ENCODE measurements around the gene PRKCE.

Gene PRKCE

GRCh38 chr2:45651415-45652089, at the start of gene PRKCE:
PRKCE (plus strand) TSS chr2:45651675.
- no peaks in the 10 kb centered on the region for H3K36me3 Mint-ChIP-seq
- peak within 1 kb of the TSS; percentile 88 for H3K27ac Mint-ChIP-seq
- ATAC-seq = peak; percentile 63

GRCh38 chr2:45602624-45603023, 48.9 kb upstream of the PRKCE start:
- H3K4me1 Mint-ChIP-seq = peaks cover 21% of the 10 kb centered on the region
- H3K9me3 Mint-ChIP-seq = no peaks in the 10 kb centered on the region
- H3K27me3 Mint-ChIP-seq = no peaks in the 10 kb centered on the region
- no peak overlapping the region for H3K4me3 Mint-ChIP-seq
- H3K27ac Mint-ChIP-seq = peak overlapping the region; percentile 36
- ATAC-seq = peak; percentile 63
- H3K36me3 Mint-ChIP-seq = peaks cover 57% of the 10 kb centered on the region

More at GRCh38 chr2:45651415-45652089, at the start of gene PRKCE:
- Mint-ChIP-seq H3K4me3 (peak within 1 kb of the TSS; percentile 88), H3K9me3 (no peaks in the 10 kb centered on the region), H3K27me3 (no peaks in the 10 kb centered on the region), H3K4me1 (peaks cover 45% of the 10 kb centered on the region)

GRCh38 chr2:45605116-45605515, 46.4 kb upstream of the PRKCE start:
- H3K9me3 Mint-ChIP-seq = no peaks in the 10 kb centered on the region
- H3K36me3 Mint-ChIP-seq = peaks cover 37% of the 10 kb centered on the region
- no peaks in the 10 kb centered on the region for H3K27me3 Mint-ChIP-seq
- no peak overlapping the region for H3K4me3 Mint-ChIP-seq
- H3K4me1 Mint-ChIP-seq = peaks cover 44% of the 10 kb centered on the region
- H3K27ac Mint-ChIP-seq = no peak overlapping the region
- ATAC-seq = no peak

GRCh38 chr2:45606796-45607195, 44.7 kb upstream of the PRKCE start:
- Mint-ChIP-seq H3K27ac (no peak overlapping the region), H3K4me3 (no peak overlapping the region), H3K36me3 (peaks cover 22% of the 10 kb centered on the region), H3K9me3 (no peaks in the 10 kb centered on the region), H3K27me3 (no peaks in the 10 kb centered on the region), H3K4me1 (peaks cover 55% of the 10 kb centered on the region)
- no peak for ATAC-seq

DNA sequence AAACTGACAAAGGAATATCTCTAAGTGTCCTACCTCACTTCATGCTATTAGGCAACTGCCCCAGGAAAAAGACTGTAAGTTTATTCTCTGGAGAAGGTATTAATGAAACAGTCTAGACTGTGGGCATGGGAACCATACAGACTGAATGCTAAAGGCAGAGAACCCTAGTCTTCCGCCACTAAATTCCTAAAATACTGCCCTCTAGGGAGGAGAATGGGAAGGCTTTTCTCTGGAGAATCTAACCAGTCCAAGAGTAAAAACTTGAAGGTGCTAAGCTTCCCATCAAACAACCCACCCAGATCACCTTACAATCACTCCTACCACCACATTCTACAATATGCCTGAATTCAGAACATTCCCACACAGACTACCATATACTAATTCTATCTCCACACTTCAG, 43.8 kb upstream of the PRKCE start:
- Mint-ChIP-seq H3K4me1 (peaks cover 55% of the 10 kb centered on the region), H3K4me3 (no peak overlapping the region), H3K27ac (no peak overlapping the region), H3K9me3 (no peaks in the 10 kb centered on the region), H3K36me3 (peaks cover 18% of the 10 kb centered on the region), H3K27me3 (no peaks in the 10 kb centered on the region)
- ATAC-seq = no peak

- peaks cover 41% of the 10 kb centered on the region for H3K4me1 Mint-ChIP-seq
- peak overlapping the region; percentile 97 for H3K4me3 Mint-ChIP-seq
- no peaks in the 10 kb centered on the region for H3K27me3 Mint-ChIP-seq
- H3K27ac Mint-ChIP-seq = peak overlapping the region; percentile 93
- H3K36me3 Mint-ChIP-seq = no peaks in the 10 kb centered on the region
- no peaks in the 10 kb centered on the region for H3K9me3 Mint-ChIP-seq
- ATAC-seq = peak; percentile 81
These were observed 41.0 kb upstream of the PRKCE start for GRCh38 chr2:45610281-45611019.

GRCh38 chr2:45611020-45611859, 40.2 kb upstream of the PRKCE start, which contains the start of gene SRBD1:
SRBD1 (minus strand) TSS chr2:45611267; CDS start chr2:45605441, 5,826 bp downstream.
- ATAC-seq = peak; percentile 97
- Mint-ChIP-seq H3K9me3 (no peaks in the 10 kb centered on the region), H3K27me3 (no peaks in the 10 kb centered on the region), H3K4me1 (peaks cover 41% of the 10 kb centered on the region), H3K36me3 (no peaks in the 10 kb centered on the region), H3K4me3 (peak within 1 kb of the TSS; percentile 97), H3K27ac (peak within 1 kb of the TSS; percentile 93)

GRCh38 chr2:45612285-45612684, 39.2 kb upstream of the PRKCE start:
- peak overlapping the region; percentile 93 for H3K27ac Mint-ChIP-seq
- ATAC-seq = no peak
- H3K36me3 Mint-ChIP-seq = no peaks in the 10 kb centered on the region
- H3K9me3 Mint-ChIP-seq = no peaks in the 10 kb centered on the region
- H3K4me3 Mint-ChIP-seq = no peak overlapping the region
- H3K27me3 Mint-ChIP-seq = no peaks in the 10 kb centered on the region
- peaks cover 41% of the 10 kb centered on the region for H3K4me1 Mint-ChIP-seq

DNA sequence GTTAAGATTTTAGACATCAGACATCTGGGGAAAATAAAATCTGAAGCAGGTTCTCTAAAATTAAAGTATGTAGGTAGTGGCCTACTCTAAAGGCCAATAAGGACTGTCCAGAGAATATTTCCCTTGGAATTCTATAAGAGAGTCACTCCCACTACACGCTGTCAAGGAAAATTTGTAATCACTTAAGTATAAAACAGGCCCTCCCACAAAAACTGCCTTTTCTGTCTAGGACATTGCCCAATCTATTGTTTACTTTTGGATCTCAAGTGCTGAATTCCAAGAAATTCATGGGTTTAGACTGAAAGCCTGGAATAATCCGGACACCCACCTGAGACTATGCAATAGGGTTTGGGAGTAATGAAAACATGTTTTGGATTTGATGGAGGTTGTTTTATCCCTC, 38.7 kb upstream of the PRKCE start:
- Mint-ChIP-seq H3K27me3 (no peaks in the 10 kb centered on the region), H3K4me3 (no peak overlapping the region), H3K9me3 (no peaks in the 10 kb centered on the region), H3K36me3 (no peaks in the 10 kb centered on the region), H3K4me1 (peaks cover 38% of the 10 kb centered on the region), H3K27ac (no peak overlapping the region)
- ATAC-seq = no peak

- H3K9me3 Mint-ChIP-seq = no peaks in the 10 kb centered on the region
- H3K4me1 Mint-ChIP-seq = peaks cover 24% of the 10 kb centered on the region
- peaks cover 1% of the 10 kb centered on the region for H3K27me3 Mint-ChIP-seq
- no peaks in the 10 kb centered on the region for H3K36me3 Mint-ChIP-seq
- no peak overlapping the region for H3K4me3 Mint-ChIP-seq
- no peak overlapping the region for H3K27ac Mint-ChIP-seq
- ATAC-seq = no peak
These were observed 37.1 kb upstream of the PRKCE start for GRCh38 chr2:45614330-45614729.

- H3K4me3 Mint-ChIP-seq = no peak overlapping the region
- no peaks in the 10 kb centered on the region for H3K9me3 Mint-ChIP-seq
- peaks cover 8% of the 10 kb centered on the region for H3K27me3 Mint-ChIP-seq
- H3K4me1 Mint-ChIP-seq = peaks cover 18% of the 10 kb centered on the region
- H3K36me3 Mint-ChIP-seq = no peaks in the 10 kb centered on the region
- no peak for ATAC-seq
- H3K27ac Mint-ChIP-seq = no peak overlapping the region
These were observed 36.5 kb upstream of the PRKCE start for GRCh38 chr2:45614871-45615415.

DNA sequence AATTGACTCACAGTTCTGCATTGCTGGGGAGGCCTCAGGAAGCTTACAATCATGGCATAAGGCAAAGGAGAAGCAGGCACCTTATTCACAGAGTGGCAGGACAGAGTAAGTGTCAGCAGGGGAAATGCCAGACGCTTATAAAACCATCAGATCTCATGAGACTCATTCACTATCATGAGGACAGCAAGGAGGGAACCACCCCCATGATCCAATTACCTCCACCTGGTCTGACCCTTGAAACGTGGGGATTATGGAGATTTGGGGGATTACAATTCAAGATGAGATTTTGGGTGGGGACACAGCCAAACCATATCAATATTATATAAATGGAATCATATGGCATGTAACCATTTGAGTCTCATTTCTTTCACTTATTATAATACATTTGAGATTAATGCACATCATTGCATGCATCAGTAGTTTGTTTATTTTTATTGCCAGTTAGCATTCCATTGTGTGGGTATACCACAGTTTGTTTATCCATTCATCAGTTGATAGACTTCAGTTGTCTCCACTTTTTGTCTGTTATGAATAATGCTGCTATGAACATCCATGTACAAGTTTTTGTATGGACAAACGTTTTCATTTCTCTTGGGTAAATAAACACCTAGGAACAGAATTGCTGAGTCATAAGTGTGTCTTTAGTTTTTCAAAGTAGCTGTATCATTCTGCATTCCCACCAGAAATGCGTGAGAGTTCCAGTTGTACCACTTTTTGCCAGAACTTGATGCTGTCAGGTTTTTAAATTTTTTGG, 34.6 kb upstream of the PRKCE start:
- no peak for ATAC-seq
- Mint-ChIP-seq H3K4me3 (no peak overlapping the region), H3K27ac (no peak overlapping the region), H3K36me3 (no peaks in the 10 kb centered on the region), H3K4me1 (peaks cover 5% of the 10 kb centered on the region), H3K27me3 (peaks cover 22% of the 10 kb centered on the region), H3K9me3 (no peaks in the 10 kb centered on the region)

GRCh38 chr2:45617496-45617895, 34.0 kb upstream of the PRKCE start:
- no peak overlapping the region for H3K27ac Mint-ChIP-seq
- H3K27me3 Mint-ChIP-seq = peaks cover 22% of the 10 kb centered on the region
- H3K9me3 Mint-ChIP-seq = no peaks in the 10 kb centered on the region
- no peaks in the 10 kb centered on the region for H3K36me3 Mint-ChIP-seq
- ATAC-seq = no peak
- H3K4me1 Mint-ChIP-seq = no peaks in the 10 kb centered on the region
- no peak overlapping the region for H3K4me3 Mint-ChIP-seq

DNA sequence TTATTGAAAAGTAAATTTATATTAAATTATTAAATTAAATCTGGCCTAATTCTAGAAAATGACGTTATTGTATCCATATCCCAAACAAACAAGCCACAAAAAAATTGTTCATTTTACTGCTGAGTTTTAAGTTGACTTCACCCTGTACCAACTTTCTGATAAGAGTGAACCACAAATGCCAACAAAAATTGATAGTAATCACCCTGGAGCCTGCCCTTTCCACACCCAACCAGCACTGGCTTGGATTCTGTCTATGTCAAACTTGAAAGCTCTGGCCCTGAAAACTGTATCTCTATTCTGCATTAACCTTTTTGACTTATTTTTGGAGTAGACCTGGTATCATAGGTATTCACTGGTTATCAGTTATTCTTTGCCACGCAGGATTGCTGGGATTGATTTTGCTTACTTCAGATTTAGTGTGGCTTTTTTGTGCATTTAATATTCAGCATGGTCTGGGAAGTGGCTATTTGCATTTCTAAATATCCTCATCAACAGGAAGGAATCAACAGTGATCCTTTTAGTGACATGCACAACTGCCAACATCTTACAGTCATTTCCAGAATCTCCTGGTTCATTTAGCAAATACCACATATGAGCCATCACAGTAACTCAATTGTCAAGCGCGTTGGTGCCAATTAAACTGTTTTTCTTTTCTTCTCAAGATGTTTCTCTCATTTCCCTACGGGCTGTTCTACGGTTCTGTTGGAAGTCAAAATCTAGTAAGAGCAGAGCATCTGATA, 29.0 kb upstream of the PRKCE start:
- Mint-ChIP-seq H3K4me1 (no peaks in the 10 kb centered on the region), H3K4me3 (no peak overlapping the region), H3K27me3 (peaks cover 33% of the 10 kb centered on the region), H3K36me3 (no peaks in the 10 kb centered on the region), H3K27ac (no peak overlapping the region), H3K9me3 (no peaks in the 10 kb centered on the region)
- ATAC-seq = no peak

Measured in stimulated activated memory B cell treated with anti-CD40 and anti-IgM and Interleukin-4, amounts not matched to agents 10 μg/mL and 1 μg/mL and 100 μg/mL, for 72 hours (primary cell).